HepG2 (cell line): ENCODE measurements around the gene PLPPR3. TPM values are rescaled to one million over a fixed set of nuclear protein-coding genes. Genes with fewer than 3 reads are reported as not detected.

ENCODE experiments used
- HCFC1 ChIP-seq: fragments of 150-350 bp; IDR thresholded peaks from 2 replicates; pipeline ENCODE4 v1.6.1; 2014; ENCODE audit warnings: low read depth, low read length
- ZNF333 ChIP-seq: sonication (generic); formaldehyde crosslinking; IDR thresholded peaks from 2 replicates; pipeline ENCODE4 v1.4.0; 2020; ENCODE audit warnings: mild to moderate bottlenecking, missing genetic modification reagents, borderline replicate concordance
- ZNF709 ChIP-seq: sonication (generic); formaldehyde crosslinking; IDR thresholded peaks from 2 replicates; pipeline ENCODE4 v1.5.0; 2020; ENCODE audit warnings: mild to moderate bottlenecking, missing genetic modification reagents
- ZNF747 ChIP-seq: sonication (generic); formaldehyde crosslinking; IDR thresholded peaks from 2 replicates; pipeline ENCODE4 v1.8.1; 2023; ENCODE audit warnings: missing genetic modification reagents, mild to moderate bottlenecking, borderline replicate concordance
- polyA plus RNA-seq, 8 experiments: library from polyadenylated mRNA; depleted of rRNA in 3 of 8; stranded (reverse) in 7 of 8; unstranded in 1 of 8; fragments of >200 nt; fragmentation: Illumina TruSeq in 4 of 8; extraction: Trizol in 4 of 8; gene quantifications; 2 replicates each; pipeline versions ENCODE4 v1.2.1 to v1.2.3, GENCODE V29; 2011 to 2016; ENCODE audit warnings: low read depth in 4 of 8, missing spikeins in 1 of 8, mixed read lengths in 1 of 8; ENCODE audit not compliant: insufficient read depth in 1 of 8
- total RNA-seq, 5 experiments: library from RNA; depleted of rRNA; stranded (reverse); fragments of >200 nt; fragmentation: Illumina TruSeq; extraction: Trizol; gene quantifications; 2 replicates each; pipeline ENCODE4 v1.2.3, GENCODE V29; 2016; ENCODE audit warnings: low read depth in 1 of 5
- TF ChIP-seq, protein P1 (sequence below): sonication (generic); formaldehyde crosslinking; IDR thresholded peaks from 2 replicates; pipeline ENCODE4 v1.5.0; 2020; ENCODE audit warnings: mild to moderate bottlenecking, missing genetic modification reagents
- TF ChIP-seq, protein P2 (sequence below), 2 experiments: sonication (generic) in 1 of 2; formaldehyde crosslinking in 1 of 2; IDR thresholded peaks; 2 replicates each; pipeline versions ENCODE4 v1.6.1 to v1.9.0; 2014 to 2022; ENCODE audit warnings: antibody characterized with exemption in 1 of 2, borderline replicate concordance in 1 of 2, inconsistent platforms in 1 of 2, low read depth in 1 of 2, missing genetic modification reagents in 1 of 2
- TF ChIP-seq, protein P3 (sequence below): sonication (generic); formaldehyde crosslinking; IDR thresholded peaks from 2 replicates; pipeline ENCODE4 v1.8.0; 2022; ENCODE audit warnings: low read depth, missing genetic modification reagents

PLPPR3 gene
- total and polyA plus RNA-seq, 2 of the 13 experiments (the other 11 are each of a cell fraction or from before 2014, with no cell fraction given) = 0.07 to 0.16 TPM

DNA sequence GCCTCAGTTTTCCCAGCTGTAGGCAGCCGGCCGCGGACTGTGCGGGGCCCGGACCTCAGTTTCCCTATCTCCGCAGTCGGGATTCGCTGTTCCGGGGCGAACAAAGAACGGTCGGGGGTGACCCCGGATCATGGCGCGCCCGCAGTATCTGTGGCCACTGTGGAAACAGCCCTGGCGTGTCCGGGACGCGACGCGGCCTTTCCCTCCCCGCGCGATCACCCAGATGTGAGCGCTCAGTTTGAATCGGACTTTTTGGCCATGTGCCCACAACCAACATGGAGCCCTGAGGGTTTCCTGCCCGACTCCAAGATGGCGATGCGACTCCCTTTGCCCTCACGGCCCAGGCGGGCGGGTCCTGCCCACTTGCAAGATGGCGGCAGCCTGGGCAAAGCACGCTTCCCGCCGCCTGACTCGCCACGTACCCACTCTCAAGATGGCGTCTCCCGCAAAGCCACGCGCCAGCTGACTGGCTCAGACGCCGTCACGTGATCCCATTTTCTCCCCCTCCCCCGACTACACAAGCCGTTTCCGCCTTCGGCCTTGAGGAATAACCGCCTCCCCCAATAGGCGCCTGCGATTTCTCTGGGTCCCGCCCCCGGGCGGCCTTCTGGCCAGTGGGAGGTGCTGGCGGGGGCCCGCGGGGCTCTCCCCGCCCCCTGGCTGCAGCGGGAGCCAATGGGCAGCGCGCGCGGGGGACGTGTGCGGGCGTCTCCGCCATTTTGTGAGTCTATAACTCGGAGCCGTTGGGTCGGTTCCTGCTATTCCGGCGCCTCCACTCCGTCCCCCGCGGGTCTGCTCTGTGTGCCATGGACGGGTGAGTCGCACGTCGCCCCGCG lies 24.8 kb downstream of the PLPPR3 start, which contains the start of gene PTBP1 (continued):
- TF ChIP-seq, protein P1, sequence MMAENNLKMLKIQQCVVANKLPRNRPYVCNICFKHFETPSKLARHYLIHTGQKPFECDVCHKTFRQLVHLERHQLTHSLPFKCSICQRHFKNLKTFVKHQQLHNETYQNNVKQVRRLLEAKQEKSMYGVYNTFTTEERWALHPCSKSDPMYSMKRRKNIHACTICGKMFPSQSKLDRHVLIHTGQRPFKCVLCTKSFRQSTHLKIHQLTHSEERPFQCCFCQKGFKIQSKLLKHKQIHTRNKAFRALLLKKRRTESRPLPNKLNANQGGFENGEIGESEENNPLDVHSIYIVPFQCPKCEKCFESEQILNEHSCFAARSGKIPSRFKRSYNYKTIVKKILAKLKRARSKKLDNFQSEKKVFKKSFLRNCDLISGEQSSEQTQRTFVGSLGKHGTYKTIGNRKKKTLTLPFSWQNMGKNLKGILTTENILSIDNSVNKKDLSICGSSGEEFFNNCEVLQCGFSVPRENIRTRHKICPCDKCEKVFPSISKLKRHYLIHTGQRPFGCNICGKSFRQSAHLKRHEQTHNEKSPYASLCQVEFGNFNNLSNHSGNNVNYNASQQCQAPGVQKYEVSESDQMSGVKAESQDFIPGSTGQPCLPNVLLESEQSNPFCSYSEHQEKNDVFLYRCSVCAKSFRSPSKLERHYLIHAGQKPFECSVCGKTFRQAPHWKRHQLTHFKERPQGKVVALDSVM (CRISPR knock-in tag) = peak; percentile 23; the same call in 1 of the 2 replicates
- peak; percentile 39; the same call in 1 of the 2 replicates for TF ChIP-seq ZNF709 (CRISPR knock-in tag)
- TF ChIP-seq, protein P2, sequence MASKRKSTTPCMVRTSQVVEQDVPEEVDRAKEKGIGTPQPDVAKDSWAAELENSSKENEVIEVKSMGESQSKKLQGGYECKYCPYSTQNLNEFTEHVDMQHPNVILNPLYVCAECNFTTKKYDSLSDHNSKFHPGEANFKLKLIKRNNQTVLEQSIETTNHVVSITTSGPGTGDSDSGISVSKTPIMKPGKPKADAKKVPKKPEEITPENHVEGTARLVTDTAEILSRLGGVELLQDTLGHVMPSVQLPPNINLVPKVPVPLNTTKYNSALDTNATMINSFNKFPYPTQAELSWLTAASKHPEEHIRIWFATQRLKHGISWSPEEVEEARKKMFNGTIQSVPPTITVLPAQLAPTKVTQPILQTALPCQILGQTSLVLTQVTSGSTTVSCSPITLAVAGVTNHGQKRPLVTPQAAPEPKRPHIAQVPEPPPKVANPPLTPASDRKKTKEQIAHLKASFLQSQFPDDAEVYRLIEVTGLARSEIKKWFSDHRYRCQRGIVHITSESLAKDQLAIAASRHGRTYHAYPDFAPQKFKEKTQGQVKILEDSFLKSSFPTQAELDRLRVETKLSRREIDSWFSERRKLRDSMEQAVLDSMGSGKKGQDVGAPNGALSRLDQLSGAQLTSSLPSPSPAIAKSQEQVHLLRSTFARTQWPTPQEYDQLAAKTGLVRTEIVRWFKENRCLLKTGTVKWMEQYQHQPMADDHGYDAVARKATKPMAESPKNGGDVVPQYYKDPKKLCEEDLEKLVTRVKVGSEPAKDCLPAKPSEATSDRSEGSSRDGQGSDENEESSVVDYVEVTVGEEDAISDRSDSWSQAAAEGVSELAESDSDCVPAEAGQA (IDR thresholded peaks at IDR 0.05; ENCODE audit: low read depth) = peak; percentile 100
- TF ChIP-seq, protein P2 (CRISPR knock-in tag; IDR thresholded peaks at IDR 0.05; ENCODE audit: borderline replicate concordance) = no peak; the same call in 1 of the 2 replicates
- peak; percentile 91 for TF ChIP-seq HCFC1
- TF ChIP-seq, protein P3, sequence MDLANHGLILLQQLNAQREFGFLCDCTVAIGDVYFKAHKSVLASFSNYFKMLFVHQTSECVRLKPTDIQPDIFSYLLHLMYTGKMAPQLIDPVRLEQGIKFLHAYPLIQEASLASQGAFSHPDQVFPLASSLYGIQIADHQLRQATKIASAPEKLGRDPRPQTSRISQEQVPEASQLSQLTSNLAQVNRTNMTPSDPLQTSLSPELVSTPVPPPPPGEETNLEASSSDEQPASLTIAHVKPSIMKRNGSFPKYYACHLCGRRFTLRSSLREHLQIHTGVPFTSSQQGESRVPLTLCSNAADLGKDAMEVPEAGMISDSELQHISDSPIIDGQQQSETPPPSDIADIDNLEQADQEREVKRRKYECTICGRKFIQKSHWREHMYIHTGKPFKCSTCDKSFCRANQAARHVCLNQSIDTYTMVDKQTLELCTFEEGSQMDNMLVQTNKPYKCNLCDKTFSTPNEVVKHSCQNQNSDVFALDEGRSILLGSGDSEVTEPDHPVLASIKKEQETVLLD (CRISPR knock-in tag) = peak; percentile 37; the same call in 1 of the 2 replicates
- TF ChIP-seq ZNF333 (CRISPR knock-in tag) = peak; percentile 84
- peak; percentile 92; the same call in 1 of the 2 replicates for TF ChIP-seq ZNF747 (CRISPR knock-in tag)
